Hepatocyte (in vitro differentiated cells): ENCODE measurements around the gene CFAP126. TPM values are rescaled to one million over a fixed set of nuclear protein-coding genes. Genes with fewer than 3 reads are reported as not detected.
"Not testable (repeated sequence)": the region's sequence is repeated elsewhere in the genome, so short reads cannot be mapped to it uniquely, and the experiment has no call there.

Source experiments
- DNase-seq: peaks from one replicate; pipeline ENCODE4 v3.0.0-alpha.2; 2016; ENCODE audit warnings: low spot score
- H2AFZ ChIP-seq: fragments of 200-600 bp; sonication (generic); 2 replicates; pipeline ENCODE4 v1.6.0; 2016; ENCODE audit warnings: antibody characterized with exemption, mild to moderate bottlenecking
- H3K27ac ChIP-seq: fragments of 200-600 bp; sonication (generic); 2 replicates; pipeline ENCODE4 v1.5.1; 2016; ENCODE audit warnings: mild to moderate bottlenecking
- H3K27me3 ChIP-seq: fragments of 200-600 bp; sonication (generic); 2 replicates; pipeline ENCODE4 v1.6.1; 2016
- H3K36me3 ChIP-seq: fragments of 200-600 bp; sonication (generic); replicated peaks from 2 replicates; pipeline ENCODE4 v1.5.1; 2016; ENCODE audit warnings: low read depth; ENCODE audit not compliant: insufficient read depth
- H3K4me1 ChIP-seq: fragments of 200-600 bp; sonication (generic); 2 replicates; pipeline ENCODE4 v1.5.1; 2016; ENCODE audit warnings: mild to moderate bottlenecking, moderate library complexity; ENCODE audit not compliant: insufficient read depth
- H3K4me2 ChIP-seq: fragments of 200-600 bp; sonication (generic); 2 replicates; pipeline ENCODE4 v1.6.0; 2016
- H3K4me3 ChIP-seq: fragments of 200-600 bp; sonication (generic); 2 replicates; pipeline ENCODE4 v1.5.1; 2016; ENCODE audit warnings: mild to moderate bottlenecking
- H3K79me2 ChIP-seq: fragments of 200-600 bp; sonication (generic); 2 replicates; pipeline ENCODE4 v1.6.0; 2017; ENCODE audit warnings: mild to moderate bottlenecking
- H3K9me2 ChIP-seq: fragments of 200-600 bp; sonication (generic); replicated peaks from 2 replicates; pipeline ENCODE4 v1.6.0; 2017; ENCODE audit warnings: mild to moderate bottlenecking; ENCODE audit not compliant: insufficient read depth
- H3K9me3 ChIP-seq: fragments of 200-600 bp; sonication (generic); 2 replicates; pipeline ENCODE4 v1.5.1; 2016; ENCODE audit warnings: low read depth, mild to moderate bottlenecking
- H4K20me1 ChIP-seq: fragments of 200-600 bp; sonication (generic); 2 replicates; pipeline ENCODE4 v1.6.0; 2016; ENCODE audit warnings: mild to moderate bottlenecking; ENCODE audit not compliant: insufficient read depth, poor library complexity, severe bottlenecking
- CTCF ChIP-seq: fragments of 200-600 bp; sonication (generic); IDR thresholded peaks from 2 replicates; pipeline ENCODE4 v1.5.1; 2016; ENCODE audit warnings: antibody characterized with exemption, mild to moderate bottlenecking; ENCODE audit not compliant: poor library complexity
- EZH2 ChIP-seq: fragments of 200-600 bp; sonication (generic); IDR thresholded peaks from 2 replicates; pipeline ENCODE4 v1.6.1; 2016; ENCODE audit warnings: antibody characterized with exemption, mild to moderate bottlenecking, borderline replicate concordance
- EZH2phosphoT487 ChIP-seq: fragments of 200-600 bp; sonication (generic); IDR thresholded peaks from one replicate; pipeline ENCODE4 v1.6.1; 2018; ENCODE audit warnings: antibody characterized with exemption, mild to moderate bottlenecking, low read depth, moderate library complexity; ENCODE audit not compliant: unreplicated experiment, severe bottlenecking
- WGBS: methylation state at CpG from one replicate; pipeline ENCODE4 v1.1.6; 2016; ENCODE audit warnings: low lambda C conversion rate; ENCODE audit errors: missing lambda C conversion rate; 5-methylcytosine and 5-hydroxymethylcytosine counted together
- polyA plus RNA-seq: library from polyadenylated mRNA; unstranded; fragments of >200 nt; fragmentation: Nextera tagmentation; extraction: Ambion mirVana; gene quantifications from 2 replicates; pipeline ENCODE4 v1.2.1, GENCODE V29; 2016
- total RNA-seq: library from RNA; depleted of rRNA; stranded (reverse); fragments of >200 nt; gene quantifications from 2 replicates; pipeline ENCODE4 v1.2.3, GENCODE V29; 2014

Gene CFAP126
- total and polyA plus RNA-seq, 2 experiments from 2014 or later: not detected

GRCh38 chr1:161407451-161407985 lies 39.8 kb upstream of the CFAP126 start:
- TF ChIP-seq EZH2 (no peak), CTCF (no peak), EZH2phosphoT487 (no peak)

GRCh38 chr1:161406551-161406950 lies 38.9 kb upstream of the CFAP126 start:
- 97% methylated on average over 15 of the region's 17 CpGs for WGBS

More at GRCh38 chr1:161407451-161407985, 39.8 kb upstream of the CFAP126 start:
- no peak overlapping the region for H3K27ac ChIP-seq
- no peaks in the 10 kb centered on the region for H4K20me1 ChIP-seq
- H3K79me2 ChIP-seq: no peaks in the 10 kb centered on the region
- no peak overlapping the region for H2AFZ ChIP-seq
- H3K4me3 ChIP-seq: no peak overlapping the region
- H3K9me3 ChIP-seq: no peaks in the 10 kb centered on the region
- no peaks in the 10 kb centered on the region for H3K4me1 ChIP-seq
- H3K4me2 ChIP-seq: no peak overlapping the region
- WGBS: 71% methylated on average over 6 of the region's 6 CpGs
- no peaks in the 10 kb centered on the region for H3K36me3 ChIP-seq
- no peaks in the 10 kb centered on the region for H3K9me2 ChIP-seq
- H3K27me3 ChIP-seq: no peaks in the 10 kb centered on the region
- DNase-seq: no peak

GRCh38 chr1:161404051-161404597 lies 36.4 kb upstream of the CFAP126 start:
- 65% methylated on average over 11 of the region's 11 CpGs for WGBS
- Histone ChIP-seq H3K27me3 (no peaks in the 10 kb centered on the region), H3K4me1 (no peaks in the 10 kb centered on the region), H3K36me3 (no peaks in the 10 kb centered on the region), H4K20me1 (no peaks in the 10 kb centered on the region), H2AFZ (no peak overlapping the region), H3K9me3 (no peaks in the 10 kb centered on the region), H3K9me2 (no peaks in the 10 kb centered on the region), H3K79me2 (no peaks in the 10 kb centered on the region), H3K4me3 (no peak overlapping the region), H3K4me2 (no peak overlapping the region), H3K27ac (no peak overlapping the region)
- no peak for DNase-seq
- TF ChIP-seq EZH2phosphoT487: no peak

More at GRCh38 chr1:161406551-161406950, 38.9 kb upstream of the CFAP126 start:
- not testable (repeated sequence) for H4K20me1 ChIP-seq, H2AFZ ChIP-seq, H3K27me3 ChIP-seq, H3K9me3 ChIP-seq, H3K36me3 ChIP-seq, H3K79me2 ChIP-seq, H3K4me2 ChIP-seq, H3K4me3 ChIP-seq, H3K9me2 ChIP-seq, DNase-seq, H3K4me1 ChIP-seq, H3K27ac ChIP-seq

GRCh38 chr1:161402446-161402845 lies 34.8 kb upstream of the CFAP126 start:
- H3K36me3 ChIP-seq: no peaks in the 10 kb centered on the region
- H3K9me3 ChIP-seq: no peaks in the 10 kb centered on the region
- no peaks in the 10 kb centered on the region for H3K4me1 ChIP-seq
- H3K9me2 ChIP-seq: no peaks in the 10 kb centered on the region
- no peaks in the 10 kb centered on the region for H3K27me3 ChIP-seq
- no peak for DNase-seq
- no peak overlapping the region for H3K4me3 ChIP-seq
- no peak overlapping the region for H3K4me2 ChIP-seq
- H2AFZ ChIP-seq: no peak overlapping the region
- TF ChIP-seq EZH2 (no peak), EZH2phosphoT487 (no peak), CTCF (no peak)
- no peak overlapping the region for H3K27ac ChIP-seq
- 95% methylated on average over 3 of the region's 3 CpGs for WGBS
- no peaks in the 10 kb centered on the region for H3K79me2 ChIP-seq
- no peaks in the 10 kb centered on the region for H4K20me1 ChIP-seq
